GM19238 (cell line): ENCODE measurements around the gene PUSL1.

ENCODE experiments used
- DNase-seq: peaks from one replicate; pipeline ENCODE4 v3.0.0; 2011; ENCODE audit warnings: low spot score; ENCODE audit not compliant: insufficient read length

The PUSL1 gene

GRCh38 chr1:1279028-1279427, 29.4 kb upstream of the PUSL1 start:
- DNase-seq, result no peak

- DNase-seq, result no peak
Measured at GRCh38 chr1:1280782-1281481, 27.5 kb upstream of the PUSL1 start.

DNA sequence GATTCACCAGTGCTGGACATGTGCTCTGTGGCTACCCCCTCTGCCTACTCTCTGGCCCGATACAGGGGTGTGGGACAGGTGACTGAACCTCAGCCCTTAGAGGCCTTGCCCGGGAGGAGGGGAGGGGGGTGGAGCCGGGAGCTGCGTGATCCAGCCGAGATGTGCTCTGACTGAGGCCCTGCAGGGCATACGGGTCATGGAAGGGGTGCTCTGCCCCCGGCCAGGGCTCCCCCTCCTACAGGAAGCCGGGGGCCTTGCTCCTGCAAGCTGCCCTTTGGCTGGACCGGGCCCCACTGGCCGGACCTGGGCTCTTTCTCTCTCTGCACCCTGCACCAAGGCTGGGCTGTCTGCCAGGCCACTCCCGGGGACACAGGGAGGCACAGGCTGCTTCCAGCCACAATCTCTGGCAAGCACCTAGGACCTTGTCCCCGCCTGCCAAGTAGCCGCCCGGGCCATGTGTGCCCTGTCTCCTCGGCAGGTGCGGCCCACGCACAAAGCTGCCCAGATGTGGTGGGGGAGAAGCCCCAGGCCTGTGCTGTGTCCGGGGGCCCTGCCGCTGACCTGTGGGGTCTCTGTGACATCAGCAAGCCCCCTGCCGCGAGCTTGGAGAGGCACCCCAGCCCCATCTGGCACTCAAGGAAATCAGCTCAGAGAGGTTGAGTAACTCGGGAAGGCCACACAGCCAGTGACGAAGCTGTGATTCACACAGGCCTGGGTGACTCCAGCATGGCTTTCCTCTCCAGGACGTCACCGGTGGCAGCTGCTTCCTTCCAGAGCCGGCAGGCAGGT, 26.7 kb upstream of the PUSL1 start:
- no peak for DNase-seq

DNA sequence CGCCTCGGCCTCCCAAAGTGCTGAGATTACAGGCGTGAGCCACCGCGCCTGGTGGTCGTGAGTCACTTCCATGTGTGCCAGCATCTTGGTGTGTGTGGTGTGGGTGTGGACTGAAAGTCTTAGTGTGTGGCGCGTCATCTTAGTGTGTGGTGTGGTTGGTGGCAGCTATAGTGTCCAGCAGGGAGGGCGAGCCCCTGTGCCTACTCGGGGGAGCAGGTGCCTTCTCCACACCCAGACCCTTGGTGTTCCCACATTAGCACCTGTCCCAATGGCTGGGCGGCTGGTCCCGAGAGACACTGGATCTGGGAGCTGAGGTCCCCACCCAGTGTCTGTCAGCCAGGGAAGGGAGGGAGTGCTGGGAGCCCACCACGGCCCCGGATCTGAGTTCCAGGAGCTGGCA, 25.4 kb upstream of the PUSL1 start:
- DNase-seq, result no peak

- no peak for DNase-seq
Measured at GRCh38 chr1:1283821-1284220, 24.6 kb upstream of the PUSL1 start.

- no peak for DNase-seq
Measured at GRCh38 chr1:1284221-1285101, 23.9 kb upstream of the PUSL1 start.

- DNase-seq, result no peak
Measured at GRCh38 chr1:1285102-1285571, 23.3 kb upstream of the PUSL1 start.

DNA sequence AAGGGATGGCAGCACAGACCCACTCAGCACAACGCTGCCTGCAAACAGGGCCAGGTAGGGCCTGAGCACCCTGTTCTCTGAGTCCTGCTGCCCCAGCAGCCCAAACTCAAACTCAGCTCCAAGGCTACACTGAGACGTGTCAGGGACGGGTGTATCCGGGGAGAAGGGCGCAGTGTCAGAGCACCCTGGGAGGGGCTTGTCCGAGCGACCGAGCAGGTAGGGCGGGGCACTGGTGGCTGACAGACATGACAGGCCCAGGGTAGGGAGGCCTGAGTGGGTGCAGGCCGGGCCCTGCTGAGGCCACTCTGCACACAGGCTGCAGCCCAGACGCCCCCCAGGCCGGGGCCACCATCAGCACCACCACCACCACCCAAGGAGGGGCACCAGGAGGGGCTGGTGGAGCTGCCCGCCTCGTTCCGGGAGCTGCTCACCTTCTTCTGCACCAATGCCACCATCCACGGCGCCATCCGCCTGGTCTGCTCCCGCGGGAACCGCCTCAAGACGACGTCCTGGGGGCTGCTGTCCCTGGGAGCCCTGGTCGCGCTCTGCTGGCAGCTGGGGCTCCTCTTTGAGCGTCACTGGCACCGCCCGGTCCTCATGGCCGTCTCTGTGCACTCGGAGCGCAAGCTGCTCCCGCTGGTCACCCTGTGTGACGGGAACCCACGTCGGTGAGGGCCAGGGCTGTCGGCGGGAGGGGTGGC, 22.6 kb upstream of the PUSL1 start:
- no peak for DNase-seq

DNA sequence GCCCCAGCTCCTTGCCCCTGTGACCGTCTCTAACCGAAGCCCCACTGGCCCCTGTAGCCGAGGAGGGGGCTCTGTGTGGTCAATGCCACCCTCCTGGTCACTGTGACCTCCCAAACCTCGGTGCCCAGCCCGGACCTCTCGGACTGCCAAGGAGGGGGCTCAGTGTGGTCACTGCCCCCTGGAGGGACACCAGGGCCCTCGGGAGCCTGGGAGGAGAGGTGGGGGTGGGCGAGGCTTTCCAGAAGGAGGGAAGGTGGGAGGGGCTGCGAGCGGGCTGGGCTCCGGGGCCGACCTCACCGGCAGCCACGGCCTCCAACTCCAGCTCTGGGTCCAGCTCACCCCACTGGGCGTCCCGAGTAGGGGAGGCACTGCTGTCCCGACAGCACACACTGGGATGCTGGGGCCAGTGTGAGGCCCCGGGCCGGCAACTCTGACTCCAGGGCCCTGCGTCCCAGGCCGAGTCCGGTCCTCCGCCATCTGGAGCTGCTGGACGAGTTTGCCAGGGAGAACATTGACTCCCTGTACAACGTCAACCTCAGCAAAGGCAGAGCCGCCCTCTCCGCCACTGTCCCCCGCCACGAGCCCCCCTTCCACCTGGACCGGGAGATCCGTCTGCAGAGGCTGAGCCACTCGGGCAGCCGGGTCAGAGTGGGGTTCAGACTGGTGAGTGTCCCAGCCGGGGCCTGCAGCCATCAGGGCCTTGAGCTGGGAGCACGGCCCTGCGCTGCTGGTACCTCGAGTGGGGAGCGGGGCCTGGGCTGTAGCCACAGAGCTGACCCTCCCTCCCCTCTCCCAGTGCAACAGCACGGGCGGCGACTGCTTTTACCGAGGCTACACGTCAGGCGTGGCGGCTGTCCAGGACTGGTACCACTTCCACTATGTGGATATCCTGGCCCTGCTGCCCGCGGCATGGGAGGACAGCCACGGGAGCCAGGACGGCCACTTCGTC, 21.8 kb upstream of the PUSL1 start:
- no peak for DNase-seq

DNA sequence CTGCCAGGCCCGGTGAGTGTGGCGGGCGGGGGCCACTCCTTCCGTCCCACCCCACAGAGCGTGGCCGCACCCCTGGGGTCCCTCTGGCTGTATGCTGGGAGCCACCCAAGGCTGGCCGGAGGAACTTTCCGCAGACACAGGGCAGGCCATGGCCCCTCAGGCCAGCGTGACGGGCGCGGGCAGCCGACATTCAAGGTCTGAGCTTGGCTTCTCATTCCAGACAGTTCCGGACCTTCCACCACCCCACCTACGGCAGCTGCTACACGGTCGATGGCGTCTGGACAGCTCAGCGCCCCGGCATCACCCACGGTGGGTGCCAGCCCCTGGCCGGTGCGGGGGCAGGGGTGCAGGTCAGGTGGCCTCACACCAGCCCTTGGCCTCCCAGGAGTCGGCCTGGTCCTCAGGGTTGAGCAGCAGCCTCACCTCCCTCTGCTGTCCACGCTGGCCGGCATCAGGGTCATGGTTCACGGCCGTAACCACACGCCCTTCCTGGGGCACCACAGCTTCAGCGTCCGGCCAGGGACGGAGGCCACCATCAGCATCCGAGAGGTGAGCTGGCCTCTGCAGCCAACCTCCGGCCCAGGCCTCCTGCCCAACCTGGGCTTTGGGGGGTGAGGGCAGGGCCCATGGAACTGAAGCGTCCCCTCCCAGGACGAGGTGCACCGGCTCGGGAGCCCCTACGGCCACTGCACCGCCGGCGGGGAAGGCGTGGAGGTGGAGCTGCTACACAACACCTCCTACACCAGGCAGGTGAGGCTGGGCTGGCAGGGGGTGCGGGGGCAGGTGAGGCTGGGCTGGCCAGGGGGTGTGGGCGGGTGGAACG, 20.9 kb upstream of the PUSL1 start:
- DNase-seq, result no peak

- DNase-seq, result no peak
Measured at GRCh38 chr1:1290238-1290731, 18.1 kb upstream of the PUSL1 start.

DNA sequence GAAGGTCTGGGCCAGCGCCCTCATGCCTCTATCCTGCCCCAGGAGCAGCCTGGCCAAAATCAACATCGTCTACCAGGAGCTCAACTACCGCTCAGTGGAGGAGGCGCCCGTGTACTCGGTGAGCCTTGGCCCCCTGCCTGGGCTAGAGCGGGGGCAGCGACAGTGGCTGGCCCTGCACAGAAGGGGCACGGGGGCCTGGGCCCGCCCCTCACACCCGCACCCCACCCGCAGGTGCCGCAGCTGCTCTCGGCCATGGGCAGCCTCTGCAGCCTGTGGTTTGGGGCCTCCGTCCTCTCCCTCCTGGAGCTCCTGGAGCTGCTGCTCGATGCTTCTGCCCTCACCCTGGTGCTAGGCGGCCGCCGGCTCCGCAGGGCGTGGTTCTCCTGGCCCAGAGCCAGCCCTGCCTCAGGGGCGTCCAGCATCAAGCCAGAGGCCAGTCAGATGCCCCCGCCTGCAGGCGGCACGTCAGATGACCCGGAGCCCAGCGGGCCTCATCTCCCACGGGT, 17.3 kb upstream of the PUSL1 start:
- no peak for DNase-seq

DNA sequence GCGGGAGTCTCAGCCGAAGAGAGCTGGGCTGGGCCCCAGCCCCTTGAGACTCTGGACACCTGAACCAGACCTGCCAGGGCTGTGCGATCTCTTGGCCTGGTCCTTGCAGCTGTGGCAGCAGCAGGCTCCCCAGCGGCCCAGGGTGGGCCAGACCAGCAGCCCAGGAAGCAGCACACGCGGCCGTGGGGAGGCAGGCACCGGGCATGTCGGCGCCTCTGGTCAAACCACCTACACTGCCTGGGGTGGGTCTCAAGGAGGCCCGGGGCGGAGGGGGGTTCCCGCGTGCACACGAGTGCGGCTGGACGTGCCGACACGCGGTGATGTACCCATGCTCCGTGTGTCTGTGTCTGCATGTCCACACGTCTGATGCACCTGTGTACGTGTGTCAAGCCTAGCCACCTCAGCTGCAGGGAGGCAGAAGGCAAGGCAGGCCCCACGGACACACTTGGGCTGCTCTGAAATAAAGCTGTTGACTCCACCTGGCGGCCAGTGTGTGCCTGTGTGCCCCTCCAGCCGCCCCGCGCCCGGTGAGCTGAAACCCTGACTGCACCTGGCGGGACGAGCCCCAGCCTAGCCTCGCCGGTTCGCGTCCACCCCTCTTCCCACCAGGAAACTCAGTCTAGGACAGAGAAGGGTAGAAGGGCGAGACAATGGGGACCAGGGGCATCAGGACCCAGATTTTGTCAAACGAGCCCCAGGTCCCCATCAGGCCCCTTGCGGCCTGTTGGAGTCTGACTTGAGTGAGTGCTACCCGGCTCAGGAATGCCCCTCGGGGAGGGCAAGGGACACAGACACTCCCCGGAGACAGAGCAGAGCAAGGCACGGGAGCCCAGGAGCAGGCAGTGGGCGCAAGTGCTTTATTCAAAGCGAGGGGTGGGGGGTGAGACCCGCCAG, 16.6 kb upstream of the PUSL1 start:
- DNase-seq, result peak; percentile 85

DNA sequence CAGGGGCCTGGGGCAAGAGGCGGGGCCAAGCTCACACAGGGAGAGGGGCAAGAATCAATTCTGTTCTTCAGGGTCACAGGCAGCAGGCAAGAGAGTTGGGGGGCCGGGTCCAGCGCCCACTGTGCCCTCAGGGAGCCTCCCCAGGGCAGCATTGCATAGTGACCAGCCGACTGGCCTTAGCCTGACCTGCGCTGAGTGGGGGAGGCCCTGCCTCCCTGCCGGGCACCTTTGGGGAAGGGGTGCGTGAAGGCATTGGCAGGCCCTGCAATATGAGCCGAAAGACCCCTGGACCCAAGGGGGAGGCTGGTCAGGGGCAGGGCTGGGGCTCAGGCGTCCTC, 16.0 kb upstream of the PUSL1 start:
- no peak for DNase-seq

DNA sequence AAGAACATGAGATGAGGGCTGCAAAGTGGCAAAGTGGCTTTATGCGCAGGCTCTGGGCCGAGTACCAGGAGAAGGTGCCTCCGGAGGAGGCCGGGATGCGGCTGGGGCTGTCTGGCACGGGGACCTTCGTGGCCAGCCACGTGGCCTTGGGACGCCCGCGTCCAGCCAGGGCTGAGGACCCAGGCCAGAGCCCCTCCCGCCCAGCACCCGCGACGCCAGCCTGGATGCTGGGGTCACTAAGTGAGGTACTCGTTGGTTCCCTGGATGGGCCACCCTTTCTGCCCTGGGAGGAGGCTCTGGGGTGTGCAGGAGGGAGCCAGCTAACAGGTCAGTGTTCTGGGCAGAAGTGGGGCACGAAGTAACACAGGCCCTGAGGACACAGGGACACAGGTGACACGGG, 15.5 kb upstream of the PUSL1 start:
- no peak for DNase-seq

- no peak for DNase-seq
Measured at GRCh38 chr1:1293263-1294249, 14.8 kb upstream of the PUSL1 start.
